Uterus (tissue), 4 donors: ENCODE results near the gene C20orf141. TPM values are rescaled to one million over a fixed set of nuclear protein-coding genes. Genes with fewer than 3 reads are reported as not detected.
"Not testable (repeated sequence)": the region's sequence is repeated elsewhere in the genome, so short reads cannot be mapped to it uniquely, and the experiment has no call there.

Experiments used
- DNase-seq, 2 donors: peaks; one replicate each; pipeline ENCODE4 v3.0.0-alpha.2; 2019 to 2020
- H3K27ac ChIP-seq, 2 donors: fragments of 200-600 bp; sonication (generic); 1 replicate in 1 of 2; 2 replicates in 1 of 2; pipeline ENCODE4 v1.5.1; 2016 to 2018
- H3K27me3 ChIP-seq, 2 donors: fragments of 200-600 bp; sonication (generic); one replicate each; pipeline ENCODE4 v1.5.1; 2018 to 2019; ENCODE audit warnings: control low read depth in 1 of 2
- H3K36me3 ChIP-seq, 2 donors: fragments of 200-600 bp; sonication (generic); one replicate each; pipeline ENCODE4 v1.5.1; 2019; ENCODE audit warnings: control low read depth in 1 of 2
- H3K4me1 ChIP-seq, 2 donors: fragments of 200-600 bp; sonication (generic); one replicate each; pipeline ENCODE4 v1.5.1; 2018 to 2019; ENCODE audit warnings: control low read depth in 1 of 2
- H3K4me3 ChIP-seq, 2 donors: fragments of 200-600 bp; sonication (generic); 1 replicate in 1 of 2; 2 replicates in 1 of 2; pipeline ENCODE4 v1.5.1; 2018 to 2019; ENCODE audit warnings: mild to moderate bottlenecking in 1 of 2
- H3K9me3 ChIP-seq, 2 donors: fragments of 200-600 bp; sonication (generic); one replicate each; pipeline ENCODE4 v1.5.1; 2019; ENCODE audit warnings: control low read depth in 1 of 2
- CTCF ChIP-seq, 4 experiments: fragments of 200-600 bp in 2 of 4; fragments of 450-650 bp in 2 of 4; sonication (generic) in 2 of 4; IDR thresholded peaks; one replicate each; pipeline ENCODE4 v1.5.1; 2016 to 2019; ENCODE audit warnings: antibody characterized with exemption in 4 of 4, mild to moderate bottlenecking in 2 of 4, moderate library complexity in 1 of 4
- POLR2A ChIP-seq, 2 donors: fragments of 450-650 bp; IDR thresholded peaks; one replicate each; pipeline ENCODE4 v1.6.1; 2016; ENCODE audit warnings: antibody characterized with exemption in 2 of 2, mild to moderate bottlenecking in 1 of 2, moderate library complexity in 1 of 2
- intact Hi-C: fragments of 100-400 bp; cut with DNase I; formaldehyde crosslinking; loops from one replicate; pipeline ENCODE4 v1.15.1; 2023; ENCODE audit warnings: low total_unique reads
- total RNA-seq, 4 donors: library from RNA; depleted of rRNA in 3 of 4; stranded (reverse); fragments of >200 nt in 3 of 4; gene quantifications; one replicate each; pipeline versions ENCODE4 v1.1.0 to v1.2.4, GENCODE V29; 2014 to 2023
- donor health status: DM: yes; HTN: yes; CAD: no.

C20orf141 gene
- total RNA-seq, 4 donors from 2014 or later: not detected

DNA sequence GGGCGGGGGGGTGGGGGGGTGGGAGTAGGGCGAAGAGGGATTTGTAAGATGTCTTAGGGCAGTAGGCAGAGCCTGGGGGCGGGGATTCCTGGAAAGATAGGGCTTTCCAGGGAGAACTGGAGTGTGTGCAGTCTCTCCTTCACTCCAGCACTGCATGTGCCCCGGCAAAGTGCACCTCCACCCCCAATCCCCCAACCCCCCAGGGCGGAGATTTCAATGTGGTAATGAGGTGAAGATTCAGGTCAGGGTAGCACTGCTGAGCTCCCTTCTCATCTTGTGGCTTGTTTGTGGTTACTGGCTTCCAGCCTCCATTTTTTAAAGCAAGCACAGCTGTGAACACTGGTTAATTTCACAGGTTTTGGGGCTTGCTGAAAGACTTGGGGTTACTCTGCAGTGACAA, 7.3 kb downstream of the C20orf141 start:
- no peak for DNase-seq
- Histone ChIP-seq H3K27ac (peak overlapping the region in 1 of 2 donors; percentile 98), H3K4me1 (no peaks in the 10 kb centered on the region), H3K27me3 (no peaks in the 10 kb centered on the region), H3K36me3 (no peaks in the 10 kb centered on the region), H3K9me3 (no peaks in the 10 kb centered on the region), H3K4me3 (no peak overlapping the region)
- intact Hi-C loops: no loop called here
- TF ChIP-seq CTCF (IDR thresholded peaks at IDR 0.05): no peak
- TF ChIP-seq POLR2A (IDR thresholded peaks at IDR 0.05): no peak

DNA sequence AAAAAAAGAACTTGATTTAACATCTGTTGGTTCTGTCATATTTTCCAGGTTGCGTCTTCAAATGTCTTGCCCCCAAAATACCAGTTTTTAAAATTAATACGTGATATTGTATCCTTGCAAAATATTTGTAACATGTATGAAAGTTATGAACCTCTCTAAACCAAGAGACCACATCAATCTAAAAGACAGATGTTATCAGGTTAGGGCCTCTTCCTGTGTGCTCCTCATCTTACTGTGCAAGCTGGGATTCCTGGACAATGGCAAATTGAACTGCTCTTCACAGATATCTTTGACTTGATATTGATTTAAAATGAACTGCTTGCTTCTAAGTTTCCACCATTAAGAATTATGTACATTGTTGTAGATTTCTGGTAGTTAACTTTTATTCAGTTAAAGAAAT, 11.0 kb downstream of the C20orf141 start:
- Histone ChIP-seq H3K4me1 (no peaks in the 10 kb centered on the region), H3K27ac (no peak overlapping the region), H3K9me3 (no peaks in the 10 kb centered on the region), H3K4me3 (no peak overlapping the region), H3K27me3 (no peaks in the 10 kb centered on the region), H3K36me3 (no peaks in the 10 kb centered on the region)
- no peak for DNase-seq
- intact Hi-C loops: no loop called here
- no peak for TF ChIP-seq POLR2A (IDR thresholded peaks at IDR 0.05)
- no peak for TF ChIP-seq CTCF (IDR thresholded peaks at IDR 0.05)

GRCh38 chr20:2826655-2827054, 11.9 kb downstream of the C20orf141 start:
- Histone ChIP-seq H3K4me3 (no peak overlapping the region), H3K27ac (no peak overlapping the region), H3K36me3 (no peaks in the 10 kb centered on the region), H3K9me3 (no peaks in the 10 kb centered on the region), H3K27me3 (no peaks in the 10 kb centered on the region), H3K4me1 (no peaks in the 10 kb centered on the region)
- no peak for DNase-seq
- intact Hi-C loops: no loop called here
- TF ChIP-seq POLR2A (IDR thresholded peaks at IDR 0.05) (no peak), CTCF (IDR thresholded peaks at IDR 0.05) (no peak)

GRCh38 chr20:2829376-2829775, 14.6 kb downstream of the C20orf141 start:
- H3K36me3 ChIP-seq: no peaks in the 10 kb centered on the region
- no peak for DNase-seq

DNA sequence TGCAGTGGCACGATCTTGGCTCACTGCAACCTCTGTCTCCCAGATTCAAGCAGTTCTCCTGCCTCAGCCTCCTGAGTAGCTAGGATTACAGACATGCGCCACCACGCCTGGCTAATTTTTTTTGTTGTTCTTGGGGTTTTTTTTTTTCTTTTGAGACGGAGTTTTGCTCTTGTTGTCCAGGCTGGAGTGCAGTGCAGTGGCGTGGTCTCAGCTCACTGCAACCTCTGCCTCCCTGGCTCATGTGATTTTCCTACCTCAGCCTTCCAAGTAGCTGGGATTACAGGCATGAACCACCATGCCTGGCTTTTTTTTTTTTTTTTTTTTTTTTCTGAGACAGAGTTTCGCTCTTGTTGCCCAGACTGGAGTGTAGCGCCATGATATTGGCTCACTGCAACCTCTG, 16.4 kb downstream of the C20orf141 start:
- DNase-seq, H3K36me3 ChIP-seq, H3K27ac ChIP-seq, H3K27me3 ChIP-seq, H3K4me1 ChIP-seq, intact Hi-C loops, H3K9me3 ChIP-seq, H3K4me3 ChIP-seq: not testable (repeated sequence)

More at GRCh38 chr20:2829376-2829775, 14.6 kb downstream of the C20orf141 start:
- no peak for TF ChIP-seq POLR2A (IDR thresholded peaks at IDR 0.05)
- TF ChIP-seq CTCF (IDR thresholded peaks at IDR 0.05): no peak
- intact Hi-C loops: no loop called here
- no peaks in the 10 kb centered on the region for H3K9me3 ChIP-seq
- H3K27ac ChIP-seq: no peak overlapping the region
- no peaks in the 10 kb centered on the region for H3K27me3 ChIP-seq
- H3K4me3 ChIP-seq: no peak overlapping the region
- H3K4me1 ChIP-seq: no peaks in the 10 kb centered on the region

- Histone ChIP-seq H3K36me3 (no peaks in the 10 kb centered on the region), H3K27ac (no peak overlapping the region), H3K9me3 (no peaks in the 10 kb centered on the region), H3K27me3 (no peaks in the 10 kb centered on the region), H3K4me1 (no peaks in the 10 kb centered on the region), H3K4me3 (no peak overlapping the region)
- DNase-seq: no peak
- TF ChIP-seq CTCF (IDR thresholded peaks at IDR 0.05) (no peak), POLR2A (IDR thresholded peaks at IDR 0.05) (no peak)
- intact Hi-C loops: no loop called here
Observed at GRCh38 chr20:2833761-2834160, 19.0 kb downstream of the C20orf141 start.
